RWPE2 (cell line): Measurements from ENCODE around the gene LMLN.

Experiments
- ATAC-seq: fragments of 200-7000 bp; cut with Tn5 transposase; 3 replicates; pipeline ENCODE4 v1.9.1; 2021; ENCODE audit warnings: low read depth
- DNase-seq: peaks from one replicate; pipeline ENCODE4 v3.0.0-alpha.2; 2020; ENCODE audit warnings: low spot score
- H3K27ac ChIP-seq: fragments of 450-650 bp; 2 replicates; pipeline ENCODE4 v1.5.1; 2017; ENCODE audit warnings: mild to moderate bottlenecking; ENCODE audit not compliant: poor library complexity, severe bottlenecking
- H3K27me3 ChIP-seq: fragments of 250-450 bp; sonication (Bioruptor Pico); 2 replicates; pipeline ENCODE4 v1.5.1; 2021; ENCODE audit warnings: mild to moderate bottlenecking, moderate library complexity; ENCODE audit not compliant: insufficient read depth, poor library complexity, severe bottlenecking
- H3K36me3 ChIP-seq: fragments of 250-450 bp; sonication (Bioruptor Pico); 2 replicates; pipeline ENCODE4 v1.5.1; 2020; ENCODE audit warnings: low read depth, mild to moderate bottlenecking, moderate library complexity
- H3K4me1 ChIP-seq: fragments of 250-450 bp; sonication (Bioruptor Pico); 2 replicates; pipeline ENCODE4 v1.5.1; 2021; ENCODE audit warnings: mild to moderate bottlenecking, moderate library complexity; ENCODE audit not compliant: insufficient read depth, poor library complexity, severe bottlenecking
- H3K4me3 ChIP-seq: fragments of 250-450 bp; sonication (Bioruptor Pico); 2 replicates; pipeline ENCODE4 v1.5.1; 2021; ENCODE audit warnings: mild to moderate bottlenecking, moderate library complexity; ENCODE audit not compliant: severe bottlenecking
- H3K9me3 ChIP-seq: fragments of 250-450 bp; sonication (Bioruptor Pico); 2 replicates; pipeline ENCODE4 v1.5.1; 2021; ENCODE audit warnings: mild to moderate bottlenecking, moderate library complexity; ENCODE audit not compliant: severe bottlenecking
- TF ChIP-seq, protein P1 (sequence below): fragments of 450-650 bp; IDR thresholded peaks from one replicate; pipeline ENCODE4 v1.5.1; 2017; ENCODE audit warnings: mild to moderate bottlenecking, moderate library complexity; ENCODE audit not compliant: poor library complexity, severe bottlenecking

Gene LMLN

DNA sequence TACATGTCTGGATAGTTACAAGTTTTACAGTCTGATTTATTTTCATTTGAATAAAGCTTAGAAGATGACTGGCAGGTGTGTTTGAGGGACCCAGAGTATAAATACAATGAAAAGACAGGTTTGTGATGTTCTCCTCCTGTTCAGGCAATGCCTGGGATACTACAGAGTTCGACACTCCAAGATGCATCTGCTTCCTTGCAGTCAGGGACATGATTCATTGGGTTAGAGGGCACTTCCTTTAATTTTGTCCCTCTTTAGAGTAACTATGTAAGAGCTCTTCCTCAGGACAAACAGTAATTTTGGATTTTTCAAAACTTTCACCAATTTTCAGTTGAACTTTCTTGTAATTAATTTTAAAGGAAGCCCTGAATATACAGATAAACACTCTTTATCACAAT lies 102.0 kb downstream of the LMLN start:
- DNase-seq (no peak), ATAC-seq (no peak)
- H3K27me3 ChIP-seq = peaks cover 74% of the 10 kb centered on the region
- H3K36me3 ChIP-seq = no peaks in the 10 kb centered on the region
- TF ChIP-seq, protein P1, sequence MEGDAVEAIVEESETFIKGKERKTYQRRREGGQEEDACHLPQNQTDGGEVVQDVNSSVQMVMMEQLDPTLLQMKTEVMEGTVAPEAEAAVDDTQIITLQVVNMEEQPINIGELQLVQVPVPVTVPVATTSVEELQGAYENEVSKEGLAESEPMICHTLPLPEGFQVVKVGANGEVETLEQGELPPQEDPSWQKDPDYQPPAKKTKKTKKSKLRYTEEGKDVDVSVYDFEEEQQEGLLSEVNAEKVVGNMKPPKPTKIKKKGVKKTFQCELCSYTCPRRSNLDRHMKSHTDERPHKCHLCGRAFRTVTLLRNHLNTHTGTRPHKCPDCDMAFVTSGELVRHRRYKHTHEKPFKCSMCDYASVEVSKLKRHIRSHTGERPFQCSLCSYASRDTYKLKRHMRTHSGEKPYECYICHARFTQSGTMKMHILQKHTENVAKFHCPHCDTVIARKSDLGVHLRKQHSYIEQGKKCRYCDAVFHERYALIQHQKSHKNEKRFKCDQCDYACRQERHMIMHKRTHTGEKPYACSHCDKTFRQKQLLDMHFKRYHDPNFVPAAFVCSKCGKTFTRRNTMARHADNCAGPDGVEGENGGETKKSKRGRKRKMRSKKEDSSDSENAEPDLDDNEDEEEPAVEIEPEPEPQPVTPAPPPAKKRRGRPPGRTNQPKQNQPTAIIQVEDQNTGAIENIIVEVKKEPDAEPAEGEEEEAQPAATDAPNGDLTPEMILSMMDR = no peak
- no peaks in the 10 kb centered on the region for H3K4me1 ChIP-seq
- no peak overlapping the region for H3K4me3 ChIP-seq
- no peak overlapping the region for H3K27ac ChIP-seq
- H3K9me3 ChIP-seq = no peaks in the 10 kb centered on the region

DNA sequence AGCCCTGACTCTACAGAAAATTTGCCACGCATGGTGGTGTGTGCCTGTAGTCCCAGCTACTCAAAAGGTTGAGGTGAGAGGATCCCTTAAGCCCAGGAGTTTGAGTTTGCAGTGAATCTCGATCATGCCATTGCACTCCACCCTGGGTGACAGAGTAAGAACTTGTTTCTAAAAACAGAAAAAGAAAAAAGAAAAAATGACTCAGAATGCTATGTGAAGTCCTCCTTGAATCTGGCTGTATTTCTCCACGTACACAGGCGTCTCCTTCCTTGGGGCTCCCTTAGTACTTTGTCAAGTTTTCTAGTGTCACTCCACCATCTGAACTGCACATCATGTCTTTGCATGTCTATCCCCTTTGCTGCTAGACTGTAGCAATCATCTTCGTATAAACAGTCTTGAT lies 104.4 kb downstream of the LMLN start:
- no peak for DNase-seq
- H3K4me1 ChIP-seq = no peaks in the 10 kb centered on the region
- no peak overlapping the region for H3K4me3 ChIP-seq
- peaks cover 64% of the 10 kb centered on the region for H3K27me3 ChIP-seq
- TF ChIP-seq, protein P1 = no peak
- ATAC-seq = no peak
- no peaks in the 10 kb centered on the region for H3K36me3 ChIP-seq
- H3K9me3 ChIP-seq = no peaks in the 10 kb centered on the region
- no peak overlapping the region for H3K27ac ChIP-seq

DNA sequence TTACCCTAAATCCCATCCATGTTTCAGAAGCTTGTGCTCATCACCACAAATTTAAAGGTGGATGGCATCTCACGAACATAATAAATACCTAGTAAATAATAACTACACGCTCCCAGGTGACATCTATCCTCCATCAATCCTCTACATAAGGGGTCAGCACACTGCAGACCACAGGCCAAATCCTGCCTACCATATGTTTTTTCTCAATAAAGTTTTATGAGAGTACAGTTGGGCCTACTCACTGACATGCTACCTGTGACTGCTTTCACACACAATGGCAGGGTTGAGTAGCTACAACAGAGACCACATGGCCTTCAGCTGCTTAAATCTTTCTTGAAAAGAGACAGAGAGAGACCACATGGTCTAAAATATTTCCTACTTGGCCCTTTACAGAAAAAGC lies 105.9 kb downstream of the LMLN start:
- ATAC-seq (no peak), DNase-seq (no peak)
- Histone ChIP-seq H3K9me3 (no peaks in the 10 kb centered on the region), H3K4me1 (no peaks in the 10 kb centered on the region), H3K27ac (no peak overlapping the region), H3K27me3 (peaks cover 61% of the 10 kb centered on the region), H3K36me3 (no peaks in the 10 kb centered on the region), H3K4me3 (no peak overlapping the region)
- TF ChIP-seq, protein P1 = no peak

DNA sequence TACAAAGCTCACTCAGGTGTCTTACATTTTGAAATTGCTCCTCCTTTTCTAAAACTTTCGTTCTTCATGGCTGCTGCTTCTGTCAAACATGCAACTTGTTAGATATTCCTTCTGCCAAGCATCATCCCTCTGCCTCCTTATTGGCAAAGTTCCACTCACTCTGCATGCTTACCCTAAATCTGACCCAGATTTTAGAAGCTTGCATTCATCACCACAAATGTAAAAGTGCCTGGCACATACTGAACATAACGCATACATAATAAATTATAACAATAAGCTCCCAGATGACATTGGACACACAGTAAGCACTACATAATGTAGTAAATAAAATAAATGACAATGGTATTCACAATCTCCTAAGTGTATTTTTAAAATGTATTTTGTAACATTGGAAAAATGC lies 107.4 kb downstream of the LMLN start:
- TF ChIP-seq, protein P1 = no peak
- no peaks in the 10 kb centered on the region for H3K36me3 ChIP-seq
- DNase-seq (no peak), ATAC-seq (no peak)
- peaks cover 4% of the 10 kb centered on the region for H3K4me1 ChIP-seq
- H3K27ac ChIP-seq = no peak overlapping the region
- no peak overlapping the region for H3K4me3 ChIP-seq
- no peaks in the 10 kb centered on the region for H3K9me3 ChIP-seq
- peaks cover 53% of the 10 kb centered on the region for H3K27me3 ChIP-seq

DNA sequence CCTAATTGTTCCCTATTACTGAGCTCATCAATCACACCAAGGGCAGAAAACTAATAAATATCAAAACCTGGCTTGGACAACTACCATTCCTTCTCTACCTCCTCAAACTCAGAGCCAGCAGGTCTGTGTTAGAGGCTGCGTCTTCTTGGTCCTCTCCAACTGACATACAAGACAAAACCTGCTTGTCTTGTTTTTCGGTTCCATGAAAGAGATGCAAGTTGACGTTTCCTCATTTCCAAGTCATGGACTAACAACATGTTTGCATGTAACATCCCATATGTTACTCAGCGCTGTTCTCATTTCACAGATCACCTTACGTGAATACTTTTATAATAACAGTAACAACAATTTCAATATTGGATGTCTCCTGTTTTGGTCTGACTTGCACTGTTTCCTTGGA lies 110.9 kb downstream of the LMLN start:
- no peaks in the 10 kb centered on the region for H3K36me3 ChIP-seq
- no peak overlapping the region for H3K4me3 ChIP-seq
- DNase-seq (no peak), ATAC-seq (no peak)
- TF ChIP-seq, protein P1 = no peak
- H3K27ac ChIP-seq = no peak overlapping the region
- no peaks in the 10 kb centered on the region for H3K9me3 ChIP-seq
- H3K27me3 ChIP-seq = peaks cover 63% of the 10 kb centered on the region
- peaks cover 4% of the 10 kb centered on the region for H3K4me1 ChIP-seq
